ENCODE measurements around the gene TJP1.

TJP1 gene

DNA sequence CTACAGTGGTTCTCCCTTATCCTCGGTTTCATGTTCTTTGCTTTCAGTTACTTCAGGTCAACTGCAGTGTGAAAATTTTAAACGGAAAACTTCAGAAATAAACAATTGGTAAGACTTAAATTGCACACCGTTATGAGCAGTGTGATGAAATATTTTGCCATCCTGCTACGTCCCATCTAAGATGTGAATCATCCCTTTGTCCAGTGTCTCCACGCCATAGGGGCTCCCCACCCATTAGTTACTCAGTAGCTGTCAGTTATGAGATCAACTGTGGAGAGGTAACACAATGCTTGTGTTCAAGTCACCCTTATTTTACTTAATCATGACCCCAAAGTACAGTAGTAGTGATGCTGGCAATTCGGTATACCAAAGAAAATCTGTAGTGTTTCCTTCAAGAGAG lies 47.4 kb downstream of the TJP1 start:
- TF ChIP-seq POLR2AphosphoS5 (IDR thresholded peaks at IDR 0.05; ENCODE audit: low read depth, low read length), result no peak
- TF ChIP-seq, protein P1, sequence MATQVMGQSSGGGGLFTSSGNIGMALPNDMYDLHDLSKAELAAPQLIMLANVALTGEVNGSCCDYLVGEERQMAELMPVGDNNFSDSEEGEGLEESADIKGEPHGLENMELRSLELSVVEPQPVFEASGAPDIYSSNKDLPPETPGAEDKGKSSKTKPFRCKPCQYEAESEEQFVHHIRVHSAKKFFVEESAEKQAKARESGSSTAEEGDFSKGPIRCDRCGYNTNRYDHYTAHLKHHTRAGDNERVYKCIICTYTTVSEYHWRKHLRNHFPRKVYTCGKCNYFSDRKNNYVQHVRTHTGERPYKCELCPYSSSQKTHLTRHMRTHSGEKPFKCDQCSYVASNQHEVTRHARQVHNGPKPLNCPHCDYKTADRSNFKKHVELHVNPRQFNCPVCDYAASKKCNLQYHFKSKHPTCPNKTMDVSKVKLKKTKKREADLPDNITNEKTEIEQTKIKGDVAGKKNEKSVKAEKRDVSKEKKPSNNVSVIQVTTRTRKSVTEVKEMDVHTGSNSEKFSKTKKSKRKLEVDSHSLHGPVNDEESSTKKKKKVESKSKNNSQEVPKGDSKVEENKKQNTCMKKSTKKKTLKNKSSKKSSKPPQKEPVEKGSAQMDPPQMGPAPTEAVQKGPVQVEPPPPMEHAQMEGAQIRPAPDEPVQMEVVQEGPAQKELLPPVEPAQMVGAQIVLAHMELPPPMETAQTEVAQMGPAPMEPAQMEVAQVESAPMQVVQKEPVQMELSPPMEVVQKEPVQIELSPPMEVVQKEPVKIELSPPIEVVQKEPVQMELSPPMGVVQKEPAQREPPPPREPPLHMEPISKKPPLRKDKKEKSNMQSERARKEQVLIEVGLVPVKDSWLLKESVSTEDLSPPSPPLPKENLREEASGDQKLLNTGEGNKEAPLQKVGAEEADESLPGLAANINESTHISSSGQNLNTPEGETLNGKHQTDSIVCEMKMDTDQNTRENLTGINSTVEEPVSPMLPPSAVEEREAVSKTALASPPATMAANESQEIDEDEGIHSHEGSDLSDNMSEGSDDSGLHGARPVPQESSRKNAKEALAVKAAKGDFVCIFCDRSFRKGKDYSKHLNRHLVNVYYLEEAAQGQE (IDR thresholded peaks at IDR 0.05; ENCODE audit: insufficient read depth in 1 of 2, low read depth in 2 of 2, low read length in 2 of 2), result no peak
- TF ChIP-seq SIN3A (IDR thresholded peaks at IDR 0.05; ENCODE audit: borderline replicate concordance, insufficient read depth, low read length), result no peak
- no peak for TF ChIP-seq TAF1 (IDR thresholded peaks at IDR 0.05; ENCODE audit: borderline replicate concordance, insufficient read depth, low read length)
- TF ChIP-seq FOXP2 (optimal IDR thresholded peaks at IDR 0.05; ENCODE audit: borderline replicate concordance, extremely low read depth, extremely low read length, insufficient read depth), result no peak

DNA sequence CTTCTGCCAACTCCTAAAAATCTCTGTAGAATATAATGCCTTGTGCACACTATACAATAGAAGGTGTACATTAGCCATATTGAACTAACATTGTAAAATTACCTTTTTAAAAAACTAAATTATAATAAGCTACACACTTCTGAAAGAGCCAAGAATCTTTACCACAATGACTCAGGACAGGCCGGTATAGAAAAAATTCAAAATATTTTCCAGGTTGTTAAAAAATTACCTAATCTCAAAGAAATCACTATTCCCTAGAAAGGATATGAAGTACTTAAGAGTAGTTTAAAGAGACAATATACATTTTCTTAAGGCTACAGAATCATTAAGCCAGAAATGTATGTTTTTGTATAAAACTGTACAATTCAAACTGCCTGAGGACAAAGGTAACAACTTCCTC lies 48.5 kb downstream of the TJP1 start:
- TF ChIP-seq, protein P1 (IDR thresholded peaks at IDR 0.05; ENCODE audit: insufficient read depth in 1 of 2, low read depth in 2 of 2, low read length in 2 of 2), result no peak
- TF ChIP-seq FOXP2 (optimal IDR thresholded peaks at IDR 0.05; ENCODE audit: borderline replicate concordance, extremely low read depth, extremely low read length, insufficient read depth) (no peak), SIN3A (IDR thresholded peaks at IDR 0.05; ENCODE audit: borderline replicate concordance, insufficient read depth, low read length) (no peak), POLR2AphosphoS5 (IDR thresholded peaks at IDR 0.05; ENCODE audit: low read depth, low read length) (no peak)

DNA sequence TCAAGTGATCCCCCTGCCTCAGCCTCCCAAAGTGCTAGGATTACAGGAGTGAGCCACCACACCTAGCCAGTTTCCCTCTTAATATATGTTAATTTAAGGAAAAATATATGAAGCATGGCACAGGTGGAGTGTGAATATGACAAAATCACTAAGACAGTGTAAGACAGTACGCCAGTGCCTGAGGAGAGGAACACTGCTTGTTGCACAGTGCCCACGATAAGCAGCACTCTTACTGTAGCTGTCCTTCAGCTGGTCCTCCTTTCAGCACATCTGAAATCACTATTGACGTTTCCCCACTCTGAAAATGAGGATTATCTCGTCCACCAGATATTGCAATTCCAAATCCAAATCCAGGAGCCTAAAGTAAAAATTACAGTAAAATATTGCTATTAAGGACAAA lies 49.3 kb downstream of the TJP1 start:
- no peak for TF ChIP-seq POLR2AphosphoS5 (IDR thresholded peaks at IDR 0.05; ENCODE audit: low read depth, low read length)

DNA sequence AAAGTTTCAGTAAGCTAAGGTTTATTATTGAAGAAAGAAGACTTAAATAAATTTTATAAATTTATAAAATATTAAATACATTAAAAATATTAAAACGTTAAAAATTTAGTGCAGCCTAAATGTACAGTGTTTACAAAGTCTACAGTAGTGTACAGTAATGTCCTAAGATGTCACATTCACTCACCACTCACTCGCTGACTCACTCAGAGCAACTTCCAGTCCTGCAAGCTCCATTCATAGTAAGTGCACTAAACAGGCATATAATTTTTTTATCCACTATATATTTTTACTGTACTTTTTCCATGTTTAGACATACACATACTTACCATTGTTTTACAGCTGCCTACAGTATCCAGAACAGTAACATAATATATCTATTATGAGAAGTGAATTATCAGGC lies 51.5 kb downstream of the TJP1 start:
- TF ChIP-seq FOXP2 (optimal IDR thresholded peaks at IDR 0.05; ENCODE audit: borderline replicate concordance, extremely low read depth, extremely low read length, insufficient read depth) (no peak), TAF1 (IDR thresholded peaks at IDR 0.05; ENCODE audit: borderline replicate concordance, insufficient read depth, low read length) (no peak), SIN3A (IDR thresholded peaks at IDR 0.05; ENCODE audit: borderline replicate concordance, insufficient read depth, low read length) (no peak), POLR2AphosphoS5 (IDR thresholded peaks at IDR 0.05; ENCODE audit: low read depth, low read length) (no peak)
- TF ChIP-seq, protein P1 (IDR thresholded peaks at IDR 0.05; ENCODE audit: insufficient read depth in 1 of 2, low read depth in 2 of 2, low read length in 2 of 2), result no peak

DNA sequence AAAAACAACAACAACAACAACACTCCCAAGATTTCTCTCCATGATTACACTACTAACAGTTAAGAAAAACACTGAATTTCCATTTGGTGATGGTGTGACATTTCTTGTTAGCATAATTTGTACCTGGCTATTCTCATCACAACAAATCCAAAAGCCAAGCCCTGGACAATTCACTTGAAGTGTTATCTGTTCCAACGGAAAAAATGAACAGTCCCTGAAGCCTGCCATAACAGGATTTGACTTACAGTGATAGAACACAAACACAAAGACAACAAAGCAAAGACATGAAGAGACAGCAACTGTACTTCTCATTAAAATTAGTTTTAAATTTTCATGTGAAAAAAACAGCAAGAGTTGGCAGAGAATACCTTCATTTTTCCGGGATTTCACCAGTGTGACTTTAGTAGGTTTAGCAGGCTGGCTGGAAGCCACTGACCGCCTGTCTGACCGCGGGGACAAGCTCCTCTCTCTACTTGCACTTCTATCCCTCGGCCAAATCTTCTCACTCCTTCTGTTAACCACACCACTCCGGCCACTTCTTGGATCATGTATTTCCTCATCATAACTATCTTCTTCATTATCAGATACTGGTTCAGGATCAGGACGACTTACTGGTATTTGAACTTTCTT lies 56.3 kb downstream of the TJP1 start:
- TF ChIP-seq SIN3A (IDR thresholded peaks at IDR 0.05; ENCODE audit: borderline replicate concordance, insufficient read depth, low read length) (no peak), POLR2AphosphoS5 (IDR thresholded peaks at IDR 0.05; ENCODE audit: low read depth, low read length) (no peak), FOXP2 (optimal IDR thresholded peaks at IDR 0.05; ENCODE audit: borderline replicate concordance, extremely low read depth, extremely low read length, insufficient read depth) (no peak)
- TF ChIP-seq, protein P1 (IDR thresholded peaks at IDR 0.05; ENCODE audit: insufficient read depth in 1 of 2, low read depth in 2 of 2, low read length in 2 of 2), result no peak

All from PFSK-1 (cell line).